CD4-positive, alpha-beta T cell treated with Interferon gamma for 1 hour (primary cell): Measurements from ENCODE around the gene SLC7A10.
"Not testable (repeated sequence)": the region's sequence is repeated elsewhere in the genome, so short reads cannot be mapped to it uniquely, and the experiment has no call there.

Experiments used
- DNase-seq: peaks from one replicate; pipeline ENCODE4 v3.0.0-alpha.2; 2020

SLC7A10 gene

DNA sequence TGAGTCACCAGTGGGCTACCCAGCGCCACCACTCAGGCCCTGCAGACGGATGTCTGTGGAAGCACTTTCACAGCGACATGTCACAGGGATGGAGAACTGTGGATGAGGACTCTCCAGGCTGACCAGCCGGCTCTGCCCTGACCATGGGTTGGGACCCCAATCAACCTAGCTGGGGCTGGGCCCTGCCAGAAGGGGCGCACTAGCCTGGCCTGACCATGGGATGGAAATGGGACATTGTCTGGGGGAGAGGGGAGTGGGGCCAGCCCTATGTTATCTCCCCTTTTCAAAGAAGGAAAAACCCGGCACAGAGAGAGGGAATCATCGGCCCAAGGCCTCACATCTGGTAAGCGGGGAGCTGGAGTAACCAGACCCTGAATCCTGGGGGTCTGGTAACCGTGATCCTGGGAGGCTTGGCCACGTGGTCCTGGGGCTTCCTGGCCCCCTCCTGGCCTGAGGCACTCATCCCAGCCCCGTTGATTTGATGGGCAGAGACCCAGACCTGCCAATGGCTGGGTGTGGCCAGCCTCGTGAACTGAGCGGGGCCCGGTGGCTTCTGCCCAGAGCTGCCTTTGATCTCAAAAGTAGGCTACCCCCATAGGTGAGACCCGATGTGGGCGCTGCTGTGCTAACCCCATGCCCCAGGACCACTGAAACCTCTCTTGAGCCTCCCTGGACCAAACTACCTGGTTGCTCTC is 11.2 kb upstream of the SLC7A10 start:
- DNase-seq = no peak

DNA sequence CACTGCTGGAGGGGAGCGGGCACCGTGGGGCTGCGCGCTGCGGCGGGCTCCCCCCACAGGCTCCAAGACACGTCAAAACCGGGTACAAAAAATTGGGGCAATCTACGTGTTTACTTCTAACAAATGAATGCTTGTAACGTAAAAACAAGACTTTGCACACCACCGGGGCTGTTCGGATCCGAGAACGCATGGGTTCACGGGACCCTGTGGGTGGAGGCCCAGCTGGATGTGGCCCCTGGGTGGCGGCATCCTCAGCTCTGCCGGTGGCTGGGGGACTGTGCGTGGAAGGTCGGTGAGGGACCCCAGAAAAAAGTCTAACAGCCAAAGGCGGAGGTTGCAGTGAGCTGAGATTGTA is 10.3 kb upstream of the SLC7A10 start:
- no peak for DNase-seq

DNA sequence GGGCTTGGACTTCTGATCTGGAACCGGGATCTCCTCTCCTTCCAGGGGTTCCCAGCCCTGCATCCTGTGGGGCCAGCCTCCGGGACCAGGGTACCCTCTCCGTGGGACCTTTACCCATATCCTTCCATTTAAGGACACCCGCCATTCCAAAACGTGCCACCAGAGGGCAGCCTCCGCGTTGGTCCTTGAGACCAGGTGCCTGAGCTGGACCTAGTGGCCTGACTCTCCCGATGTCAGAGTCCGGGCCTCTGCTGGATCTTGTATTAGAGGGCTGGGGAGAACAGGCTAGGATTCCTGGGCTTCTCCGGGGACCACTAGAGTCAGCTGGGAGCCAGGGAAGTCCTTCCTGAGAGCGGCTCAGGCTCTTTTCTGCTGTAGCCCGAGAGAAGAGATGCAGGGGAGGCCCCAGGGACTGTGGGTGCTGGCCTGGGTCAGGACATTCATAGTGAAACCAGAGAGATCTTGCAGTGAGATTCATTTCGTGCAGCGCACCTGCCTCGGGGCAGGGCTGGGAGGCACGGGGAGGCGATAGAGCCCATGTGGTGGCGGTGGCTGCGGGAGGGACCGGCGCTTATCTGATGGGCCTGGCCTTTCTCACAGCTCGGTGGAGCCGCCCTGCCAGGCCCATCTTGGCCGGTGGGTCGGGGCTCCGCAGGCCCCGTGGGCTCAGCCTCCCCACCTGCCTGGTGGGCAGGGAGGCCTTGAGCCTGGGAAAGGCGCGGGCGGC is 9.8 kb upstream of the SLC7A10 start:
- peak; percentile 61 for DNase-seq

DNA sequence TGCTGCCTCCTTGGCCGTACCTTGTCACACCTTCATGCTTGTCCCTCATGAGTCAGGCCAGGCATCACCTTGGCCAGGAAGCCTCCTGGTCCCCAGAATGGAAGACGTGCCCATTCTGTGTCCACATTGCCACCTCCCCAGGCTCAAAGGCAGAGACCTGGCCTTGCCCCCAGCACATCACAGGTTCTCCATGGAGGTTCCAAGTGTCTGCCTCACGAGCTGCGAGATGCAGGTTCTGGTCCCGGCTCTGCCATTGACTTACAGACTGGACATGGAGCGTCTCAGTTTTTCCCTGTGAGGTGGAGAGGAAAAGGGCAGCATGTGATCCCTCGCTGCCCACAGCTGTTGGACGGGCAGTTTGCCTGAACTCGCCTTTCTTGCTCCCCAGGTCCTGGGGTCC is 9.1 kb upstream of the SLC7A10 start:
- no peak for DNase-seq

DNA sequence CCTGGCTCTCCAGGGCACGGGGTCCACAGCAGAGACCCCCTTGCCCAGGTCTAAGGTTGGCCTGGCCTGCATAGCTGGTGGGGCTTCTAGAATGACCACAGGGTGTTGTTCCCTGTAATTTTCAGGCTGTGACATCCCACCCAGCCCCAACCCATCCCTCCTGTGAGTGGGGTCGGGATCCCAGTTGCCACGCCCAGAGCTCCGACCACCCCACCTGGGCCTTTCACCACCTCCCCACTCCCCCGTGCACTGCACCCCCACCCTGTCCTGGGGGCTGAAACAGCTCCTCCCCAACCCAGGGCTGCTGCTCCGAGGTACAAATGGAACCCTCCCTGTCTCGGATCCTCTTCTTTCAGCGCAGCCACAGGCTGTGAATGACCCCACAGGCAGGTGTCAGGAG is 8.4 kb upstream of the SLC7A10 start:
- no peak for DNase-seq

DNA sequence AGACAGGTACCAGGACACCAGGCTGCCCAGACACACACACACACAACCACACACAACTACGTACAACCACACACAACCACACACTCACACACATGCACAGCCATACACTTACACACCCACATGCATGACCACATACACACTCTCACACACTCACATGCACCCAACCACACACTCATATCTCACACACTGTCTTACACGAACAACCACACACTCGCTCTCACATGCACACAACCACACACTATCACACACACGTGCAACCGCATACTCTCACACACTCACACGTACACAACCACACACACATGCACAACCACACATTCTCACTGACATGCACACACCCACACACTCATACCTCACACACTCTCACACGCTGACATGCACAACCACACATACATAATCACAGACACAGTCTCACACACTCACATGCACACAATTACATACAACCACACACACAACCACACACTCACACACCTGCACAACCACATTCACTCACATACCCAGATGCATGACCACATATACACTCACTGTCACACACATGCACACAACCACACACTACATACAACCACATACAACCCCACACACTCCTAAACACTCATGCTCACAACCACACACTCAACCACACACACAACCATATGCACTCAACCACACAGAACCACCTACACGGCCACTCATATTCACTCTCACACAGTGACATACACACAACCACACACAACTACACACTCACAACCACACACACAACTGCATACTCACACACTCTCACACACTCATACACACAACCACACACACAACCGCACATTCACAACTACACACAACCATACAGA is 7.6 kb upstream of the SLC7A10 start:
- DNase-seq = no peak

DNA sequence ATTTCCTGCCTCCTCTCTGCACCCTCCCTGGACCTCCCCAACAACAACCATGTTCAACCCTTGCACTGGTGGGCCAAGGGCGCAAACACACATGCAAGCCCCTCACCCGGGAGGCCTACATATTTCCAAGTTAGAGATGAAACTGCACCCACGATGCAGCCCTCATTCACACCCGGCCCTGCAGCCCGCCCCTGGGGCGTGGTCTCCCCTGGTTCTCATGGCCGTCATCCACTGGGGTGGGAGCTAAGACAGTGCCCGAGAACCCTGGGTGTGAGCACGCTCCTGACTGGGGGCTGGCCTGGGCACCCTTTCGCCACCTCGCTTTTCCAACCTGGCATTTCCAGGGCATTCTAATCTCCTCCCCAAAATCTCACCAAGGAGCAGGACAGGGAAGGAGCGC is 7.0 kb upstream of the SLC7A10 start:
- DNase-seq = no peak

DNA sequence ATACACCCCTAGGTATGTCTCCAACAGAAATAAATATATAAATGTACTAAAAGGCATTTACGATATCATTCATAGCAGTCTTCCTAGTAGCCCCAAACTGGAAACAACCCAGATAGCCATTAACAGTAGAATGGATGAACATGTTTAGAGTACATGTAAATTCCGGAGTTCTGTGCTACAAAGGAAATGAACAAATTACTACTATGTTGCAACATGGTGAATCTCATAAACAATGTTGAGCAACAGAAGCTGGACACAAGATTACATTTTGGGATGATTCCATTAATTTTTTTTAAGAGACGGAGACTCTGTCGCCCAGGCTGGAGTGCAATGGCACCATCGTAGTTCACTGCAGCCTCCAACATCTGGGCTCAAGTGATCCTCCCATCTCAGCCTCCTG is 5.9 kb upstream of the SLC7A10 start:
- DNase-seq = no peak

DNA sequence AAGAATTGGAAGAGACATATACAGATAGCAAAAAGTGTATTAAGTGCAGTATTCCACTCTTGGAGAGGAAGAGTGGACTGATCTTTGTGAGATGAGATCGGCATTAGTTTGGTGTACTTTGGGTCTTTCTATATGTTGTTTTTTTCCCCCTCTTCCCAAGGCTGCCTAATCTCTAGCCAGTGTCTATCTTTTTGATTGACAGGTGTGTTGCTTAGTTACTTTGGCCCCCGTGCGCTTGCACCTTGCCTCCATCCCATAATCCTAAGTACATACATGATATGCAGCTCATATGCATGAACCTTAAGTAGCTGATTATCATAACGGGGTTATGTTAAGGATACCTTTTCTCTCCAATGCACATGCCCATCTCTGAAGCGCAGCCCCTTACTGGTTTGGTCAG is 4.3 kb upstream of the SLC7A10 start:
- DNase-seq = no peak

DNA sequence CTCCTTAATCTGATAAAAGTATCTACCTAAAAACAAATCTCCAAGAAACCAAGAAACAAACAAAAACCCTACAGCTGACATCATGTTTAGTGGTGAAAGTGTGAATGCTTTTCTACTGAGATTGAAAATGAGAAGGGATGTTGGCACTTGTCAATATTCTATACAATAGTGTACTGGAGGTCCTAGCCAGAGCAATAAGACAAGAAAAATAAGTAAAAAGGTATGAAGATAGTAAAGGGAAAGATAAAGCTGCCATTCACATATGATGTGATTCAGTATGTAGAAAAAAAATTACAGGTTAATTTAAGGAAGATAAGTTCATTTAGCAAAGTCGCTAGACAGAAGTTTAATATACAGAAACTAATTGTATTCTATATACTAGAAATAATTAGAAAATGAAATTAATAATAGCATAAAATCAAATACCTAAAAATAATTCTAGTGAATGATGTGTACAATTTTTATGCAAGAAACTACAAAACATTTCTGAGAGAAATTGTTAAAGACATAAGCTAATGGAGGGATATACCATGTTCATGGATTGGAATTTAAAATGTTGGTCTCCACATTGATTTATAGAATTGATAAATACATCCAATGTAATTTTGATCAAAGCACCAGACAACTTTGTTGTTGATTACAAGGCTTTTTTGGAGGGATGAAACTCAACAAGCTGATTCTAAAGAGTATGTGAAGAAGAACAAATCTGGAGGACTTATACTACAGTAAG is 2.4 kb upstream of the SLC7A10 start:
- no peak for DNase-seq

DNA sequence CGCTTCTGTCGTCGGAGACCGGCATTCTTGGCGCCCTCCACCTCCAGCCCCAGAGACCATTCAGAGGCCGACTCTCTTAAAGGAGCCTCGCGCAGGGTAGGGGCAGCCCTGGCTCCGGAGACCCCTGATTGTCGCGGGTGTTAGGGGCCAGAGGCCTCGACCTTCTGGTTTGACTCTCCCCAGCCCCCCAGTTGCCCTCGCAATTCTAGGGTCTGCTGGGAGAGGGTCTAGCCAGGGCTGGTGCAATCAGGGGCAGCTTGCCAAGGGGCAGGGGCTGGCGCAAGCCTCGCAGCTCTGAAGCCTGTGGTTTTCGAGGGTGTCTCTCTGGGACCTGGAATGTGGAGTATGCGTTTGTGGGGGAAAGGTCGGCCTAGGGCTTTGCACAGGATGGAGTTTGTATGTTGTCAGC is 1.6 kb upstream of the SLC7A10 start:
- no peak for DNase-seq

DNA sequence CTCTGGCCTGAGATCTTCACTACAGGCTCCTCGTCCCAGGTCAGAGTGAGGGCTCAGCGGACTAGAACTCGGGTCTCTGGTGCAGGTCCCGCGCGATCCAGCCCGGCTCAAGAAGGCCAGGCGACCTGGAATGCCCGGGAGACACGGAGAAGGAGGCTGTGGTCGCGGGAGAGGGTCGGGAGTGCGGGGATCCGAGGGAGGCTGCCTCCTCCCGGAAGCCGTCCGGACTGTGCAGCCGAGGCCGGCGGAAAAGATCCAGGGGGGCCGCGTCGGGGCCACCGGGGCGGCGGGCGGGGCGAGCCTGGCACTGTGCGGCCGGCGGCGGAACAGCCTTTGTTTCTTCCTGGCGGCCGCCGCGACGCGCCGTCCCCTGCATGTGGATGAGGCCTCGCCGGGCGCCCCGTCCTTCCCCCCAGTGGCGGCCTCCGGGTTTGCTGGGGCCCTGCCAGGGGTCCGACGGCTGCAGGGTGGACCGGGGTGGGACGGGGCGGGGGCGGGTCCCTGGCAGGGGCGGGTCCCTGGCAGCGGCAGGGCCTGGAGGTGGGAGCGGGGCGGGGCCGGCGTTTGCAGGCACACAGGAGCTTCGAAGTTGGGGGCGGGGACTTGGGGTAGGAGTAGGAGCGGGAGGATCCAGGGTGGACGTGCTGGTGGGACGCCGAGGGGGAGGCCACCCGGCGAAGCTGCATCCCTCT is 1.0 kb upstream of the SLC7A10 start:
- no peak for DNase-seq

DNA sequence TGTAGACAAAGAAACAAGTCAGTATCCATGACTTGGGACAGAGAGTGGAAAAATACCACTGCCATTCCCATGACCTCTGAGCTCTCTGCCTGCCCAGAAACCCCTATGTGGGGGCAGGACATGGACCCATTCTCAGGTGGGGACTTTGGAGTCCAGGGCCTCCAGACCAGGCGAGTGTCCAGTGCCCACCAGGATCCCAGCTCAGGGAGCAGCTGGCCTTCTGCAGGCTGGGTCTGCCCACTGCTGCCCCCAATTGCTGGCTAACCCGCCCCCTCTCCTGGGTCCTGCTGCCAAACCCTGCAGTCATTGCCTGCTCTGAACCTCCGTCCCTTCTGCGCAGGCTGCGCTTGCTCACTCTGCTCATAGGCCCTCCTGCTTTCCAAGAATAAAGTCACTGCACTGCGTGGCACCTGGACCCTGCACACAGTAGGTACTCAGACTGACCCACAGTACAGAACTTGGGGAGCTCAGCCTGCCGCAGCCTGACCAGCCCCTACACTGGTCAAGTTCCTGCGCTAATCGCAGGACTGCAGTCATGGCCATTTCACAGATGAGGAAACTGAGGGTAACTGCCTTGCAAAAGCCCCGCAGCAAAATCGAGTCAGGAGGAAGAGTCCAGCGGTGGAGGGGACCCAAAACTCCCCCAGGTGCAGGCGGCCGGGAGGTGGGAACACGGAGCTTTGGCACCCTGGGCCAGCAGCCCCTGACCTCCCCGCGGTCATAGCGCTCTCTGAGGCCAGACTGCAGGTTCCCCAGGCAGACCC is 774 bp downstream of the SLC7A10 start:
- DNase-seq = no peak

DNA sequence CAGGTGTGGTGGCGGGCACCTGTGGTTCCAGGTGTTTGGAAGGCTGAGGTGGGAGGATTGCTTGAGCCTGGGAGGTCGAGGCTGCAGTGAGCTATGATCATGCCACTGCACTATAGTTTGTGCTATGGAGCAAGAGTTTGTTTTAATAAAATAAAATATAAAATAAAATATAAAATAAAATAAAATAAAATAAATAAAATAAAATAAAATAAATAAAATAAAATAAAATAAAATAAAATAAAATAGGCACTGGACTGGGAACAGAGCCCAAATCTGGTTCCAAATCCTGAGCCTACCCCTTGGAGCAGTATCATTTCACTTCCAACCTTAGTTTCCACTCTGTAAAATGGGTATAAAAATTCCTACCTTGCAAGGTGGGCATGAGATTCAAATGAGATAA is 3.4 kb downstream of the SLC7A10 start:
- DNase-seq = not testable (repeated sequence)

DNA sequence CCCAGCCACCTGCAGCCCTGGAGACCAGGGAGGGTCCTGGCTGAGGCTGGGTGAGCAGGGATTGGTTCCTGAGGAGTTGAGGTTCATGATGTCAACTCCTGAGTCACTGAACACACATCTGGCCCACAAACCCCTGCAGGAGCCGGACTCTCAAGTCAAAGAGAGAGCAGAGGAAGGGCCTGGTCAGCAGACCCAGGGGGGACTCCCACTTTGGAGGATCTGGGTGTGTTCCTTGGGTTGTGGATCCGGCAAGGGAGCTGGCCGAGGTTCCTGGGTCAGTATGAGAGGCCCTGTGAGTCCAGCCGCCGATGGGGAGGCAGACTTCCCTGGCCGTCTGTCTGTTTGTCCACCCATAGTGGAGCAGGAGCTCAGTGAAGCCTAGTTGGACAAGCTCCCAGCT is 4.0 kb downstream of the SLC7A10 start:
- DNase-seq = no peak

DNA sequence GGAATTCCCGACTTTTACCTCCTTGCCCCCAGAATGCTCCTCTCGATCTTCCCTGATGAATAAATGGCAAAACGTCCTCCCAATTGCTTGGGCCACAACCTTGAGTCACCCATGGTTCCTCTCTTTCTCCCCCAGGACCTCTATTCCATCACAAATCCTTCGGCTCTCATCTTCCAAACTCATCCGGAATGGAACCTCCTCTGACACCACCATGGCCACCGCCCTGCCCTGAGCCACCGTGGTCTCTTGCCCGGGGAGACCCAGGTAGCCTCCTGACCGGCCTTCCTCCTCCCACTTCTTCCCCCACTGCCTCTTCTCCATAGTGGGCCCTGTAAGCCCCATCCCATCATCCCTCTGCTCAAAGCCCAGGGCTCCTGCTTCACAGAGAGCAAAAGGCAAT is 4.9 kb downstream of the SLC7A10 start:
- no peak for DNase-seq

DNA sequence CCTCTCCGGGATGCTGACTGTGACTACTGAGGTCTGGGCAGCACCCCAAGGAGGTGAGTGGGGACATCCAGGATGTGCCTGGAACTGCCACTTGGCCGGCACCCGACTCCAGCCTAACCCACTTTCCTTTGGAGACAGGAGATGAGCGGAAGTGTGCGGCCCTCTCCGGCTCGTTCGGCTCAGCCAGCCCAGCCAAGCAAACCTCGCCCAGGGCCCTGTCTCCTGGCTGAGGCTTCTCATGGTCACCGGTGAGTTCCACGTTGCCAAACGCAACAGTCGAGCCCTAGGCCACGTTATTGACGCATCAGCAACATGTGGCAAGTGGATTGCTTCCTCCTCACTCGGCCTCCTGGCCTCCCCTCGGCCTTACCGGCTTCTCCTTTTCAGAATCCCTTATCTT is 5.5 kb downstream of the SLC7A10 start:
- no peak for DNase-seq

DNA sequence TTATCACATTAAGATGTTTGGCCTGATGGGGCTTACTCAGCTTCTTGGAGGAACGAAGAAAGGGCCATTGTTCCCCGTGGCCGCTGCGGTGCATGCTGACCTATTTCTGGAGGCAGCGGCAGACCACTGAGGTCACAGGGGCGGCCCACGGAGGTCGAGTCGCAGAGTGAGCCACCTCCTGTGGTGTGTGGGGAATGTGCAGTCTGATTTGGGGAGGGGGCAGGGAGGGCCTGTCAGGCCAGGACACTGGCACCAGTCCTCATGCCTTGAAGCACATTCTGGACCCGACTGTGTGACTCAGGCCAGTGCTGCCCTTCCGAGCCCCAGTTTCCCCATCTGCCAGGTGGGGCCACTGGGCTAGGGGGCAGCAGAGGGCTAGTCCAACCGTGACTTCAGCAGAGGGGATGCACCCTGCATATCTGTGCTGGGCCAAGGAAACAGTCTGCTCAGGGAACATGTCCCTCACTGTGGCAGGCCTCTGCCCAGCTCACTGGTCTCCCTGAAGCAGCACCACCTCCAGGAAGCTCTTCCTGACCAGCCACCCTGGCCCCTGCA is 6.3 kb downstream of the SLC7A10 start:
- no peak for DNase-seq

DNA sequence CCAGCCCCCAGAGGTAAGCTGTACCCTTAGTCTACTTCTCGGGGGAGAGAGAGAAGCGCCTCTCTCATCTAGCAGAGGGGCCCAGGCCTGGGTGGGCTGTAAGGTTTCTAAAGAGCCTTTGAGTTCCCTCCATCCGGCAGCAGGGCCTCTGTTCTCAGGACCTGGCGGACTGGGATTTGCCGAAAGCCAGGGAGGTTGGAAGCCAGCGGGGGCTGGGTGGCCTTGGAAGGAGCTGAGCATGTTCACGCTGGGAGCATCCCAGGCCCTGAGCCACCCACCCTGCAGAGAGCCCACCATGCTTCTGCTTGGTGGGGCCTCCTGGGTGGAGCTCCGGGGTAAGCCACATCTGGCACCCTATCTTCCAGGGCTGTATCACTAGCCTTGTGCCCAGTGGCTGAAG is 7.8 kb downstream of the SLC7A10 start:
- DNase-seq = no peak

DNA sequence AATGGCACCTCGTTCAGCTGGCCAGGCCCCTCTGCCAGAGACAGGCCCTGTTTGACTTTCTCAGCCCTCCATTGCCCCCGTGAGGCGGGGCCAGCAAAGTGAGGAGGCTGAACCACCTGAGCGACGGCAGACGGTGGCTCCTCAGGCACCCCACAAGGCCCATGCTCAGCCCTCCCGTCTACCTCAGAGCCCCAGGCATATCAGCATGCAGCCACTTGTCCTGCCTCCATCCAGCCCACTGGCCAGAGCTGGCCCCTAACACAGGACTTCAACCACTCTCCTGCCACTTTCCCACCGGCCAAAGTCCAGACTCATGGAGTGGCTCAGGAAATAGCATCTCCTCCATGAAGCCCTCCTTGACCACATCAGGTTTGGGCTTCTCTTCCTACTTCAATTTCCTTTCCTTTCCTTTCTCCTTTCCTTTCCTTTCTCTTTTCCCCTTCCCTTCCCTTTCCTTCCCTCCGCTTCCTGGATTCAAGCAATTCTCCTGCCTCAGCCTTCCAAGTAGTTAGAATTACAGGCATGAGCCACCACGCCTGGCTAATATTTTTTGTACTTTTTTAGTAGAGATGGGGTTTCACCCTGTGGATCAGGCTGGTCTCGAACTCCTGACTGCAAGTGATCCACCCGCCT is 9.3 kb downstream of the SLC7A10 start:
- no peak for DNase-seq
